Measurements from ENCODE around the gene PTGR3.

PTGR3 gene

DNA sequence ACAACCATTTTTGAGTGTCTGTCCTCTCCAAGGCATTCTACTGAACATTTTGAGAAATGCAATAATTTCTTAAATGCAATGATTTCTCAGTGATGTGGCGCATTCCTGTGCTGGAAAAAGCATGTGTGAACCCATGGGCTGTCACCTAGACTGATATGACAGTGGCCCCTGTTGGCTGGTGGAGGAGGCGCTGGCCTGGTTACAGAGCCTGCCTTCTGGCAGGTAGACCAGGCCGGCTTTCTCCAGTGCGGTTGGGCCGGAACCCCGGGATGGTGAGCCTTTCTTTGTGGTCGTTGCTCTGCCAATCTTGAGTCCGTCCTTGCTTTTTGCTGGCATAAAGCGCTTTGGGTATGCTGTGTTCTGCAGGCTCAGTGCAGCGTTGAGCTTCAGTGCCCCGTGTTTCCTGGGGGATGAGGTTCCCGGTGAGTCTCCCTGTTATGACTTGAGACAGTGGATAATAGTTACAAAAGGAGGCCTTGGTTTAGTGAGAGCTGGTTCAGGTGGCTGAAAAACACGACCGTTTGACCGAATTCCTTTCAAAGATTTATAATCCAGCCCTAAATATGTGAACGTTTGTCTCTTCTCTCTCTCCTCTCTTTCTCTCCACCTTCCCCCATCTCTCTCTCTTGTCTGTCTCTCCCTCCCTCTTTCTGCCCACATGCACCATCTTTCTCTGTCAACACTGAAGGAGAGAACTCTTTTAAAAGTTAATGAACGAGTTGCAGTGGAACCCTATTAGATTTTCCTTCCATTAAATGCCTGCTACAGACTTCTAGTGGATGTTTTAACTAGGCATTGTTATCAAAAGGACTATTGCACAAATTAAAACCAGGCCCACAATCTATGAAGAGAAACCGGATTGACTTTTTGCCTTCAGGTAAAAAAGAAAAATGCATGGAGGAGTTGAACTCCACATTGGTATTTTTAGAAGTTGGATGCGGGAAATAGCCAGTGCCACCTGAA, 35.7 kb upstream of the PTGR3 start:
- TF ChIP-seq TOX (CRISPR knock-in tag; IDR thresholded peaks at IDR 0.05; ENCODE audit: borderline replicate concordance): no peak
- TF ChIP-seq TCF4 (CRISPR knock-in tag; IDR thresholded peaks at IDR 0.05; ENCODE audit: borderline replicate concordance): no peak
- TF ChIP-seq BACH2 (CRISPR knock-in tag; IDR thresholded peaks at IDR 0.05; ENCODE audit: borderline replicate concordance): no peak
- ATAC-seq: peak; percentile 58

DNA sequence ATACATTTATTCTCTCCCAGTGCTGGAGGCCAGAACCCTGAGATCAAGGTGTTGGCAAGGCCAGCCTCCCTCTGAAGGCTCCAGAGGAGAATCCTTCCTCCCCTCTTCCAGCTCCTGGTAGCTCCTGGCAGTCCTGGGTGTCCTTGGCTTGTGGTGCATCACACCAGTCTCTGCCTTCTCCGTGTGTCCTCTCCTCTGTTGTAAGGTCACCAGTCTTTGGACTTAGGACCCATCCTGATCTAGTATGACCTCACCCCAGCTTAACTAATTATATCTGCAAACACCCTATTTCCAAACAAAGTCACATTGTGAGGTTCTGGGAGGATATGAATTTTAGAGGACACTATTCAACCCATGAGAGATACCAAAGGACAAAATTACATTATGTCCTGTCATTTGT, 32.8 kb upstream of the PTGR3 start:
- TF ChIP-seq, protein P1, sequence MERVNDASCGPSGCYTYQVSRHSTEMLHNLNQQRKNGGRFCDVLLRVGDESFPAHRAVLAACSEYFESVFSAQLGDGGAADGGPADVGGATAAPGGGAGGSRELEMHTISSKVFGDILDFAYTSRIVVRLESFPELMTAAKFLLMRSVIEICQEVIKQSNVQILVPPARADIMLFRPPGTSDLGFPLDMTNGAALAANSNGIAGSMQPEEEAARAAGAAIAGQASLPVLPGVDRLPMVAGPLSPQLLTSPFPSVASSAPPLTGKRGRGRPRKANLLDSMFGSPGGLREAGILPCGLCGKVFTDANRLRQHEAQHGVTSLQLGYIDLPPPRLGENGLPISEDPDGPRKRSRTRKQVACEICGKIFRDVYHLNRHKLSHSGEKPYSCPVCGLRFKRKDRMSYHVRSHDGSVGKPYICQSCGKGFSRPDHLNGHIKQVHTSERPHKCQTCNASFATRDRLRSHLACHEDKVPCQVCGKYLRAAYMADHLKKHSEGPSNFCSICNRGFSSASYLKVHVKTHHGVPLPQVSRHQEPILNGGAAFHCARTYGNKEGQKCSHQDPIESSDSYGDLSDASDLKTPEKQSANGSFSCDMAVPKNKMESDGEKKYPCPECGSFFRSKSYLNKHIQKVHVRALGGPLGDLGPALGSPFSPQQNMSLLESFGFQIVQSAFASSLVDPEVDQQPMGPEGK (CRISPR knock-in tag; IDR thresholded peaks at IDR 0.05; ENCODE audit: borderline replicate concordance): no peak
- TF ChIP-seq, protein P2, sequence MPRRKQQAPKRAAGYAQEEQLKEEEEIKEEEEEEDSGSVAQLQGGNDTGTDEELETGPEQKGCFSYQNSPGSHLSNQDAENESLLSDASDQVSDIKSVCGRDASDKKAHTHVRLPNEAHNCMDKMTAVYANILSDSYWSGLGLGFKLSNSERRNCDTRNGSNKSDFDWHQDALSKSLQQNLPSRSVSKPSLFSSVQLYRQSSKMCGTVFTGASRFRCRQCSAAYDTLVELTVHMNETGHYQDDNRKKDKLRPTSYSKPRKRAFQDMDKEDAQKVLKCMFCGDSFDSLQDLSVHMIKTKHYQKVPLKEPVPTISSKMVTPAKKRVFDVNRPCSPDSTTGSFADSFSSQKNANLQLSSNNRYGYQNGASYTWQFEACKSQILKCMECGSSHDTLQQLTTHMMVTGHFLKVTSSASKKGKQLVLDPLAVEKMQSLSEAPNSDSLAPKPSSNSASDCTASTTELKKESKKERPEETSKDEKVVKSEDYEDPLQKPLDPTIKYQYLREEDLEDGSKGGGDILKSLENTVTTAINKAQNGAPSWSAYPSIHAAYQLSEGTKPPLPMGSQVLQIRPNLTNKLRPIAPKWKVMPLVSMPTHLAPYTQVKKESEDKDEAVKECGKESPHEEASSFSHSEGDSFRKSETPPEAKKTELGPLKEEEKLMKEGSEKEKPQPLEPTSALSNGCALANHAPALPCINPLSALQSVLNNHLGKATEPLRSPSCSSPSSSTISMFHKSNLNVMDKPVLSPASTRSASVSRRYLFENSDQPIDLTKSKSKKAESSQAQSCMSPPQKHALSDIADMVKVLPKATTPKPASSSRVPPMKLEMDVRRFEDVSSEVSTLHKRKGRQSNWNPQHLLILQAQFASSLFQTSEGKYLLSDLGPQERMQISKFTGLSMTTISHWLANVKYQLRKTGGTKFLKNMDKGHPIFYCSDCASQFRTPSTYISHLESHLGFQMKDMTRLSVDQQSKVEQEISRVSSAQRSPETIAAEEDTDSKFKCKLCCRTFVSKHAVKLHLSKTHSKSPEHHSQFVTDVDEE (CRISPR knock-in tag; IDR thresholded peaks at IDR 0.05): no peak
- TF ChIP-seq, protein P3, sequence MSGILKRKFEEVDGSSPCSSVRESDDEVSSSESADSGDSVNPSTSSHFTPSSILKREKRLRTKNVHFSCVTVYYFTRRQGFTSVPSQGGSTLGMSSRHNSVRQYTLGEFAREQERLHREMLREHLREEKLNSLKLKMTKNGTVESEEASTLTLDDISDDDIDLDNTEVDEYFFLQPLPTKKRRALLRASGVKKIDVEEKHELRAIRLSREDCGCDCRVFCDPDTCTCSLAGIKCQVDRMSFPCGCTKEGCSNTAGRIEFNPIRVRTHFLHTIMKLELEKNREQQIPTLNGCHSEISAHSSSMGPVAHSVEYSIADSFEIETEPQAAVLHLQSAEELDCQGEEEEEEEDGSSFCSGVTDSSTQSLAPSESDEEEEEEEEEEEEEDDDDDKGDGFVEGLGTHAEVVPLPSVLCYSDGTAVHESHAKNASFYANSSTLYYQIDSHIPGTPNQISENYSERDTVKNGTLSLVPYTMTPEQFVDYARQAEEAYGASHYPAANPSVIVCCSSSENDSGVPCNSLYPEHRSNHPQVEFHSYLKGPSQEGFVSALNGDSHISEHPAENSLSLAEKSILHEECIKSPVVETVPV (CRISPR knock-in tag; IDR thresholded peaks at IDR 0.05): no peak
- TF ChIP-seq GLIS3 (CRISPR knock-in tag; IDR thresholded peaks at IDR 0.05) (no peak), TCF4 (CRISPR knock-in tag; IDR thresholded peaks at IDR 0.05; ENCODE audit: borderline replicate concordance) (no peak)
- no peak for ATAC-seq

DNA sequence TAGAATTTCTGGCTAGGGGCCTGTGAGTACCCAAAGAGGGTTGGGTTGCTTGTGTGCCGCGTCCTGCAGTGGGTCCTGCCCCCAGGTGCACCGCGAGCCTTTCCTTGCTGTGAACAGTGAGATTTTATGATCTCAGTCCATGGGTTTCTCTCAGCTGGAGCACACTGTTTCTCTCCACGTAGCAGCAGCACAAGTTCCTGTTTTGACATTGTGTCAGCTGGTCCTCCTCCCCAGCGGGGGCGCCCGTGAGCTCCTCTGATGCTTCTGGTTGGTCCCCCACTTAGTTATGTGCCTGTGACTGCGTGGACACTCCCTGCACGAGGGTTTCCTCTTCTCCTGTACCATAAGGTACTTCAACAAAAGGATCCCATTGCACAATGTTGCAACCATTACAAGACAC, 31.5 kb upstream of the PTGR3 start:
- ATAC-seq: no peak
- TF ChIP-seq ISL1 (CRISPR knock-in tag; IDR thresholded peaks at IDR 0.05) (no peak), TCF4 (CRISPR knock-in tag; IDR thresholded peaks at IDR 0.05; ENCODE audit: borderline replicate concordance) (no peak), ZFP30 (CRISPR knock-in tag; IDR thresholded peaks at IDR 0.05) (no peak)
- TF ChIP-seq, protein P3 (CRISPR knock-in tag; IDR thresholded peaks at IDR 0.05): no peak
- TF ChIP-seq, protein P4, sequence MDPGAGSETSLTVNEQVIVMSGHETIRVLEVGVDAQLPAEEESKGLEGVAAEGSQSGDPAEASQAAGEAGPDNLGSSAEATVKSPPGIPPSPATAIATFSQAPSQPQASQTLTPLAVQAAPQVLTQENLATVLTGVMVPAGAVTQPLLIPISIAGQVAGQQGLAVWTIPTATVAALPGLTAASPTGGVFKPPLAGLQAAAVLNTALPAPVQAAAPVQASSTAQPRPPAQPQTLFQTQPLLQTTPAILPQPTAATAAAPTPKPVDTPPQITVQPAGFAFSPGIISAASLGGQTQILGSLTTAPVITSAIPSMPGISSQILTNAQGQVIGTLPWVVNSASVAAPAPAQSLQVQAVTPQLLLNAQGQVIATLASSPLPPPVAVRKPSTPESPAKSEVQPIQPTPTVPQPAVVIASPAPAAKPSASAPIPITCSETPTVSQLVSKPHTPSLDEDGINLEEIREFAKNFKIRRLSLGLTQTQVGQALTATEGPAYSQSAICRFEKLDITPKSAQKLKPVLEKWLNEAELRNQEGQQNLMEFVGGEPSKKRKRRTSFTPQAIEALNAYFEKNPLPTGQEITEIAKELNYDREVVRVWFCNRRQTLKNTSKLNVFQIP (CRISPR knock-in tag; IDR thresholded peaks at IDR 0.05; ENCODE audit: borderline replicate concordance, low read depth): no peak

DNA sequence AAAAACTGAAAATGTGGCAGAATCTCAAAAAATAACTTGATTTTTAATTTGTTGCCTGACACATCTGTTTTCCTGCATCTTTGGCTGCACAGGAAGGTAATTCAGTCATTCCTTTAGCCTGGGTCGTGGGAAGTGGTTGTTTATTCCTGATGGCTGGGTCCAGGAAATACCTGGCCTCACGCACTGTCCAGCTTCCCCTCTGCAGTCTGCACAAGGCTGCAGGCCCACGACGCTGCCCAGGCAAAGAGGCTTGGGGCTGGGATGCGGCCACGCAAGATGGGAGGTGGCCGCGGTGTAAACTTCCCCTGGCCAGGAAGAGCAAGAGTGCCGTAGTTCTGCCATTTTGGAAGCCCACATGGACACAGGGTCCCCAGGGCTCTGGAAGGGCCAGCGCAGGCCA, 29.8 kb upstream of the PTGR3 start:
- ATAC-seq: no peak
- TF ChIP-seq, protein P1 (CRISPR knock-in tag; IDR thresholded peaks at IDR 0.05; ENCODE audit: borderline replicate concordance): no peak
- TF ChIP-seq, protein P5, sequence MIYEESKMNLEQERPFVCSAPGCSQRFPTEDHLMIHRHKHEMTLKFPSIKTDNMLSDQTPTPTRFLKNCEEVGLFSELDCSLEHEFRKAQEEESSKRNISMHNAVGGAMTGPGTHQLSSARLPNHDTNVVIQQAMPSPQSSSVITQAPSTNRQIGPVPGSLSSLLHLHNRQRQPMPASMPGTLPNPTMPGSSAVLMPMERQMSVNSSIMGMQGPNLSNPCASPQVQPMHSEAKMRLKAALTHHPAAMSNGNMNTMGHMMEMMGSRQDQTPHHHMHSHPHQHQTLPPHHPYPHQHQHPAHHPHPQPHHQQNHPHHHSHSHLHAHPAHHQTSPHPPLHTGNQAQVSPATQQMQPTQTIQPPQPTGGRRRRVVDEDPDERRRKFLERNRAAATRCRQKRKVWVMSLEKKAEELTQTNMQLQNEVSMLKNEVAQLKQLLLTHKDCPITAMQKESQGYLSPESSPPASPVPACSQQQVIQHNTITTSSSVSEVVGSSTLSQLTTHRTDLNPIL (CRISPR knock-in tag; IDR thresholded peaks at IDR 0.05; ENCODE audit: low read depth): no peak
- TF ChIP-seq, protein P2 (CRISPR knock-in tag; IDR thresholded peaks at IDR 0.05): no peak
- TF ChIP-seq, protein P3 (CRISPR knock-in tag; IDR thresholded peaks at IDR 0.05): no peak
- no peak for TF ChIP-seq ARNTL (CRISPR knock-in tag; IDR thresholded peaks at IDR 0.05; ENCODE audit: borderline replicate concordance, low read depth)
- TF ChIP-seq ESRRG (CRISPR knock-in tag; IDR thresholded peaks at IDR 0.05): no peak
- no peak for TF ChIP-seq GLIS3 (CRISPR knock-in tag; IDR thresholded peaks at IDR 0.05)

Data from SK-N-SH treated with all-trans-retinoic acid at 6 μM for 48 hours (cell line).